Esophagus squamous epithelium (tissue), 5 donors: ENCODE results near the gene DRD2. TPM values are rescaled to one million over a fixed set of nuclear protein-coding genes. Genes with fewer than 3 reads are reported as not detected.

Experiments used
- DNase-seq: peaks from one replicate; lab custom pipeline; 2025; lab: John Stamatoyannopoulos, UW
- H3K27ac ChIP-seq, 4 donors: fragments of 200-600 bp; sonication (generic); one replicate each; pipeline ENCODE4 v1.5.1; 2016 to 2019; ENCODE audit warnings: mild to moderate bottlenecking in 1 of 4
- H3K27me3 ChIP-seq, 4 donors: fragments of 200-600 bp; sonication (generic); 1 replicate in 3 of 4; 2 replicates in 1 of 4; pipeline versions ENCODE4 v1.5.1 to v1.6.0; 2017 to 2021; ENCODE audit warnings: antibody characterized with exemption in 1 of 4
- H3K36me3 ChIP-seq, 3 donors: fragments of 200-600 bp; sonication (generic); one replicate each; pipeline ENCODE4 v1.5.1; 2016 to 2019
- H3K4me1 ChIP-seq, 3 donors: fragments of 200-600 bp; sonication (generic); one replicate each; pipeline ENCODE4 v1.5.1; 2017 to 2019
- H3K4me3 ChIP-seq, 4 donors: fragments of 200-600 bp; sonication (generic); 1 replicate in 3 of 4; 2 replicates in 1 of 4; pipeline ENCODE4 v1.5.1; 2016 to 2019; ENCODE audit warnings: mild to moderate bottlenecking in 2 of 4, moderate library complexity in 1 of 4
- H3K9me3 ChIP-seq, 3 donors: fragments of 200-600 bp; sonication (generic); one replicate each; pipeline ENCODE4 v1.5.1; 2016 to 2019
- CTCF ChIP-seq, 6 experiments: fragments of 450-650 bp in 4 of 6; fragments of 200-600 bp in 2 of 6; sonication (generic) in 2 of 6; IDR thresholded peaks; one replicate each; pipeline ENCODE4 v1.5.1; 2016 to 2019; ENCODE audit warnings: antibody characterized with exemption in 6 of 6, mild to moderate bottlenecking in 4 of 6, moderate library complexity in 4 of 6
- POLR2A ChIP-seq, 4 donors: fragments of 450-650 bp; IDR thresholded peaks; one replicate each; pipeline ENCODE4 v1.6.1; 2017; ENCODE audit warnings: antibody characterized with exemption in 4 of 4, mild to moderate bottlenecking in 4 of 4, moderate library complexity in 3 of 4
- WGBS, 2 donors: methylation state at CpG; one replicate each; pipeline ENCODE4 v1.1.5; 2018; 5-methylcytosine and 5-hydroxymethylcytosine counted together
- intact Hi-C: fragments of 100-400 bp; cut with DNase I; formaldehyde crosslinking; loops from one replicate; pipeline ENCODE4 v1.15.0; 2022
- total RNA-seq, 4 donors: library from RNA; depleted of rRNA; stranded (reverse); fragments of >200 nt; gene quantifications; one replicate each; pipeline ENCODE4 v1.1.0, GENCODE V29; 2016
- donor health status: DM: yes; HTN: yes; CAD: no.

Gene DRD2
- total RNA-seq, 4 donors from 2014 or later: 0.38 TPM; not detected in 3

GRCh38 chr11:113373306-113373705 lies 101.9 kb downstream of the DRD2 start:
- H3K4me3 ChIP-seq: no peak overlapping the region
- no peaks in the 10 kb centered on the region for H3K27me3 ChIP-seq
- WGBS, 2 donors: 43 to 52% methylated on average over 3 of the region's 3 CpGs
- H3K36me3 ChIP-seq: peaks cover 0 to 16% (median 0%) of the 10 kb centered on the region in 3 donors
- H3K27ac ChIP-seq: no peak overlapping the region
- intact Hi-C loops: no loop called here
- no peaks in the 10 kb centered on the region for H3K9me3 ChIP-seq
- peaks cover 0 to 13% (median 3%) of the 10 kb centered on the region in 3 donors for H3K4me1 ChIP-seq
- TF ChIP-seq POLR2A (IDR thresholded peaks at IDR 0.05): no peak
- no peak for TF ChIP-seq CTCF (IDR thresholded peaks at IDR 0.05)
- DNase-seq: no peak

GRCh38 chr11:113372309-113372708 lies 102.9 kb downstream of the DRD2 start:
- Histone ChIP-seq H3K9me3 (no peaks in the 10 kb centered on the region), H3K36me3 (peaks cover 0 to 25% (median 0%) of the 10 kb centered on the region in 3 donors), H3K4me1 (peaks cover 0 to 4% (median 0%) of the 10 kb centered on the region in 3 donors), H3K4me3 (no peak overlapping the region), H3K27me3 (no peaks in the 10 kb centered on the region), H3K27ac (no peak overlapping the region)
- DNase-seq: no peak
- WGBS, 2 donors: 64 to 79% methylated on average over 4 of the region's 4 CpGs
- TF ChIP-seq POLR2A (IDR thresholded peaks at IDR 0.05): no peak
- TF ChIP-seq CTCF (IDR thresholded peaks at IDR 0.05): no peak
- intact Hi-C loops: no loop called here

GRCh38 chr11:113370634-113371033 lies 104.6 kb downstream of the DRD2 start:
- WGBS, 2 donors: 78 to 79% methylated on average over 5 of the region's 5 CpGs
- Histone ChIP-seq H3K4me3 (no peak overlapping the region), H3K36me3 (peaks cover 0 to 40% (median 0%) of the 10 kb centered on the region in 3 donors), H3K27me3 (no peaks in the 10 kb centered on the region), H3K27ac (no peak overlapping the region), H3K9me3 (no peaks in the 10 kb centered on the region), H3K4me1 (peaks cover 0 to 4% (median 0%) of the 10 kb centered on the region in 3 donors)
- DNase-seq: no peak
- intact Hi-C loops: no loop called here
- TF ChIP-seq POLR2A (IDR thresholded peaks at IDR 0.05): no peak
- no peak for TF ChIP-seq CTCF (IDR thresholded peaks at IDR 0.05)

- peaks cover 0 to 4% (median 0%) of the 10 kb centered on the region in 3 donors for H3K4me1 ChIP-seq
- TF ChIP-seq POLR2A (IDR thresholded peaks at IDR 0.05) (no peak), CTCF (IDR thresholded peaks at IDR 0.05) (no peak)
- H3K36me3 ChIP-seq: peaks cover 0 to 52% (median 1%) of the 10 kb centered on the region in 3 donors
- 45 to 74% methylated on average over 2 to 3 of the region's 3 CpGs for WGBS, 2 donors
- H3K27me3 ChIP-seq: no peaks in the 10 kb centered on the region
- no peak overlapping the region for H3K27ac ChIP-seq
- no peak overlapping the region for H3K4me3 ChIP-seq
- intact Hi-C loops: no loop called here
- no peaks in the 10 kb centered on the region for H3K9me3 ChIP-seq
- no peak for DNase-seq
These were observed 105.8 kb downstream of the DRD2 start for GRCh38 chr11:113369411-113369810.

- H3K4me3 ChIP-seq: no peak overlapping the region
- WGBS, 2 donors: 65 to 88% methylated on average over 2 to 5 of the region's 5 CpGs
- no peak for DNase-seq
- no peak for TF ChIP-seq CTCF (IDR thresholded peaks at IDR 0.05)
- TF ChIP-seq POLR2A (IDR thresholded peaks at IDR 0.05): no peak
- no peaks in the 10 kb centered on the region for H3K4me1 ChIP-seq
- H3K9me3 ChIP-seq: no peaks in the 10 kb centered on the region
- intact Hi-C loops: no loop called here
- H3K36me3 ChIP-seq: peaks cover 0 to 83% (median 7%) of the 10 kb centered on the region in 3 donors
- no peaks in the 10 kb centered on the region for H3K27me3 ChIP-seq
- no peak overlapping the region for H3K27ac ChIP-seq
These were observed 109.3 kb downstream of the DRD2 start for GRCh38 chr11:113365895-113366294.
